ENCODE data around the gene BAD.

The BAD gene

DNA sequence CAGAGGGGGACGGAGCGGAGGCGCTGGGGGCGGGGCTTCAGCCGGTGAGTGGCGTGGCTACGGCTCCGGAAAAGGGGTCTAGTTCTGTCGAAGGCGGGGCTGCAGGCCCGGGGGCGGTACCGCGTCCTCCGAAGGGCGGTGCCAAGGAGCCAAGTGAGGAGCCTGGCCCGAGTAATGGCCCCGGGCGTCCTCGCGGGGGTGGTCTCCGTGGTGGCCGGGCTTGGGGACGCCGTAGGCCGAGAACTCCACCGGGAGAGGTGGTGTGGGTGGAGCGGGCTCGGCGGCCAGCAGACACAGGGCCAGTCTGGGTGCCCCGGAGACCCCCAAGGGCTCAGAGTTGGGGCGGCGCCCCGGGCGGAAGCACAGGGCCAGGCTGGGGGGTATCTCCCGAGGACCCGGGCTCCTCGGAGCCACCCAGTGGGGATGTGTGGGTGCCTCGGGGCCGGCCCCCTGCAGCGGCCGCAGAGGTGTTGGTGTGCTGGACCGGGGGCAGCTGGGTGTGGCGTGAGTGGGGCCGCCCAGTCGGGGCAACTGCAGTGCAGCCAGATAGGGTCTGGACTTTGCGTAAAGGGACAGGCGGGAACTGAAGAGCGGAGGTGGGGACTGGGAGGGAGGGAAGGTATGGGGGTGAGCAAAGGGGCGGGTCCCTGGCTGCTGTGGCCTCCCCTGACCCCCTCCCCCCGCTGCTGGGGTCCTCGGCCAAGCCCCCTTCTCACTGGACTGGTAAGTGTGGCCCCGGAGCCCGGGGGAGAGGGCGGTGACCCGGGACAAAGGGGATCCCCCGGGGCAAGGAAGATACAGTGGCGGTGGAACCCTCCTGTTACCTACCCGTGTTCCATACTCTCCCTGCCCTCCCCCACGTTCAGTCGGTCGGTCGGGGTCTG, 42.7 kb downstream of the BAD start:
- DNase-seq = peak; percentile 17

DNA sequence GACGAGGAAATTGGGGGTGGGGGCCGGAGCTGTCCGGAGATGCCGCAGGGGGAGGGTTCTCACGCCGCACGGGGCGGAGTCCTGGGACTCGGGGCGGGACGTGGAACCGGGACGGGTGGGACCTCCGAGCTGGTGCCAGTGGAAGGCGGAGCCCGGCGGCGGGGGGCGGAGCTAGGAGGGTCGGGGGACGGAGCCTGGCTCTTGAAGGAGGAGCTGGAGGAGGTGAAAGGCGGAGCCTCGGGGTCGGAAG, 43.3 kb downstream of the BAD start:
- DNase-seq = peak; percentile 100

DNA sequence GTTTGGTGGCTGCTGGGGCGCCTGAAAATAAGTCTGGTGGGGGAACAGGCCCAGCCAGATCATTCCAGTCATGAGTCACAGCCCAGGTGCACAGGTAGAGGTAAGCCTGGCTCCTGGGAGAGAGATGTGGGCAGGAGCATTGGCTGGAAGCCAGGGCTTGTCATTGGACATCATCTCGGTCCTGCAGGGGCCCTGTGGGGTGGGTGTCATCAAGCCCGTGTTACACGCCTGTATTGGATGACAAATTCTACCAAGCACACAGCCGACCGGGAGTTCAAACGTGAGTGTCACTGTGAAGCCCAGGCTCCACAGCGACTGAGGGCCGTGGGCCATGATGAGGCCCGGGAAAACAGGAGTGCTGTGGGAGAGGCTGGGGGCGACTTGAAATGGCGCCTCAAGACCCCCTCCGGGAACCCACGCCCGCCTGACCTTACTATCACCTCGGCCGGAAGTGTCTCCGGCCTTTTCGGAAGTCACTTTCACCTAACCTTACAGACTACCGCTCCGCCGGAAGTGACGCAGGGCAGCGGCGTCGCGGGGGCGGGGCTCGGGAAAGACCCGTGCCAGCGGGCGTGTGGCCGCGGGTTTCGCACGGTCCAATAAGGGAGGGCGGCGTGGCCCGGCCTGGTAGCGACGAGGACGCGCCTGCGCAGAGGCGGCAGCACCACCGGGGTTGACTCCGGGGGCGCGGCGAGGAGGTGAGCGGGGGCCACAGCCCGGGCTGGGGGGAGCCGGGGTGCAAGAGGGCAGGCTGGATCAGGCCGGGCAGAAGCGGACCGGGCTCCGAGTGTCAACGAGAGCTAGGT, 43.8 kb downstream of the BAD start, which contains the start of gene FKBP2:
Gene FKBP2, plus strand, starts transcription at position 661 of the 806 bp plus-strand sequence. CDS start 1,293 bp downstream, outside the sequence.
- peak; percentile 98 for DNase-seq

DNA sequence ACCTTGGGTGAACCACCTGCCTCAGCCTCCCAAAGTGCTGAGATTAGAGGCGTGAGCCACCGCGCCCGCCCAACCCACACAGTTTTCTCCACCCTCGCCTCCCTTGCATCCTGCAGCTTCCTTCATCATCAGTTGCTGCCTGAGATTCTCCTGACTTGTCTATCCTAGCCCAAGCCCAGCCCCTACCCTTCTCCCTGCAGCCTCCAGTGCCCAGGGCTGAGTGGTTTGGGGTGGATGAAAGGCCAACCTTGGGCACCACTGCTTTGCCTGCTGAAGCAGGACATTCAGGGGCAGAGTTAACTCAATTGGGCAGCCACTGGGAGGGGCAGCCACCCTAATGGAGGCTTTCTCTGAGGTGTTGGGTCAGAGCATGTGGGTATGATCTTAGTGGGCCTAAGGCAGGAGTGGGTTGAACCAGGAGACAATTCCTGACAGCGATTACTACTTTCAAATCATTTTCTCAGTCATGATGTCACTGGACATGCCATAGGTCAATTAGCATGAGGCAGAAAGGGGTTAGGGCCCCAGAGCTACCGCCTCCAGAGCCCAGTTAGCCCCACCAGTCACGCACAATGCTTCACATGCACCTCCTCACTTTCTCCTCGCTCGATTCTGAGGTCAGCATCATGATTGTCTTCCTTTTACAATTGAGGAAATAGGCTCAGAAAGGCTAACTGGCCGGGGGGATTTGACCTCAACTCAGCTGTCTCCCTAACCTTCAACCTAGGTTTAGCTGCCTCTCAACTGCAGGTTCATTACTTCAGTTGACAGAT, 44.6 kb downstream of the BAD start:
- DNase-seq = no peak

DNA sequence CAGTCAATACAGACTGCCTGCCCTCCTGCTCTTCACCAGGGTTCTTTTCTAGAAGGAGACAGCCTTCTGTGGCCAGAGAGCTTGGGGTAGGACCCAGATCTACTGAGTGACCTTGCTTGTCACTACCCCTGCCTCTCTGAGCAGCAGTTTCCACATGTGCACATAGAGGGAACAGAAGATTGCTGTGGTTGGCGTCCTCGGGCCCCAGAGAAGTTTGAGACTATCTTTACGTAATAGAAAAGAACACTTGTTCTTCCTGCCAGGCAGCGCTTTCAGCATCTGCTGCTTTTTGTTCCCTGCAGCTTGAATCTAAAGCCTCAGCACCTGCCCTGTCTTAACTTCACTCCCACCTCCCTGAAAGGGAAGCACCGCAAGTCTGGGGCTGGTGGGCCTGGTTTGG, 45.5 kb downstream of the BAD start:
- no peak for DNase-seq

DNA sequence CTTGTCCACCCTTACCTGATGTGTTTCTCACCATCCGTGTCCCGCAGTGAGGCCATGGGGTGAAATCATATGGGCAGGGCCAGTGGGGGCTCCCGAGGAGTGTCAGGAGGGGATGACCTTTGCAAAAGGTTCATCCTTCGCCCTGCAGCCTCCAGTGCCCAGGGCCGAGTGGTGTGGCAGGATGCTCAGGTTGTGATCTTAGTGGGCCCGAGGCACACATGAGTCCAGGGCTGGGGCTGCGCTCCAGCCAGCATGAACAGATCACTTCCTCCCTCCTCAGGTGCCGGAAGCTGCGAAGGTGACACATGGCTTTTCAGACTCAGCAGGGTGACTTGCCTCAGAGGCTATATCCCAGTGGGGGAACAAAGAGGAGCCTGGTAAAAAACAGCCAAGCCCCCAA, 46.4 kb downstream of the BAD start:
- DNase-seq = no peak

DNA sequence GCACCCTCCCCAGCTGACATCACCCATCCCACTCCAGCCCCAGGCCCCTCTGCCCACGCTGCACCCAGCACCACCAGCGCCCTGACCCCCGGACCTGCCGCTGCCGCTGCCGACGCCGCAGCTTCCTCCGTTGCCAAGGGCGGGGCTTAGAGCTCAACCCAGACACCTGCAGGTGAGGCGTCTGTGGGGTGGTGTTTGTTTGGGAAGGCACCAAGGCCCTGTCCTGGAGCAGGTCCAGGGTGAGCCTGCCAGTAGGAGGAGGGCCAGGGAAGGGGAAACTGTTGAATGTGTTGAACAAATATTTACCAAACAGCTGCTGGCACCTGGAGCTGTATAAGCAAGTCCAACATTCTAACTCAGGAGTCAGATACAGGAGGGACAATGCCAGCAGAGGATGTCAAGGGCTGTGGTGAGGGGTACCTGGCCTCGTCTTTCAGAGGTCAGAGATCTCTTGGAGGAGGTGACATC, 46.9 kb downstream of the BAD start:
- DNase-seq = no peak

DNA sequence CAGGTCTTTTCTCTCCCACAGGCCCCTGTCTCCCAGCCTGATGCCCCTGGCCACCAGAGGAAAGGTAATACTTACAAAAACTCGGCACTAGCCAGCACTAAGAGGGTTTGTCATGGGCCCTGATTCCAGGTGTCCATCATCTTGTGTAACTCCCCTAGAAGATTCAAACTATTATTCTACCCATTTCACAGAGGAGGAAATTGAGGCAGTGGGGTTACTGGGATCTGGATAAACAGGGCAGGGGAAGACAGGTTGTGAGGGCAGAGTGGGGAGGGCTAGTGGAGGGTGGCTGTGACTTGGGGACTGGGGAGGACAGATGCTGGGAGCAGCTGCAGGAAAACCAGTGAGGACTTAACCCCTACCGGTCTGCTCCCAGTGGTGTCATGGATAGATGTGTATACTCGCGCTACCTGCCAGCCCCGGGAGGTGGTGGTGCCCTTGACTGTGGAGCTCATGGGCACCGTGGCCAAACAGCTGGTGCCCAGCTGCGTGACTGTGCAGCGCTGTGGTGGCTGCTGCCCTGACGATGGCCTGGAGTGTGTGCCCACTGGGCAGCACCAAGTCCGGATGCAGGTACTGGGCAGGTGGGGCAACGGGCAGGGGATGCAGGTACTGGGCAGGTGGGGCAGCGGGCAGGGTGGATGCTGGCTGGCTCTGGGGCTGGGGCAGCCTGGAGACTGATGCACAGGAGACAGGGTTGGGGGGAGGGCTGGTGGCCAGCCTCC, 48.9 kb downstream of the BAD start:
- no peak for DNase-seq

DNA sequence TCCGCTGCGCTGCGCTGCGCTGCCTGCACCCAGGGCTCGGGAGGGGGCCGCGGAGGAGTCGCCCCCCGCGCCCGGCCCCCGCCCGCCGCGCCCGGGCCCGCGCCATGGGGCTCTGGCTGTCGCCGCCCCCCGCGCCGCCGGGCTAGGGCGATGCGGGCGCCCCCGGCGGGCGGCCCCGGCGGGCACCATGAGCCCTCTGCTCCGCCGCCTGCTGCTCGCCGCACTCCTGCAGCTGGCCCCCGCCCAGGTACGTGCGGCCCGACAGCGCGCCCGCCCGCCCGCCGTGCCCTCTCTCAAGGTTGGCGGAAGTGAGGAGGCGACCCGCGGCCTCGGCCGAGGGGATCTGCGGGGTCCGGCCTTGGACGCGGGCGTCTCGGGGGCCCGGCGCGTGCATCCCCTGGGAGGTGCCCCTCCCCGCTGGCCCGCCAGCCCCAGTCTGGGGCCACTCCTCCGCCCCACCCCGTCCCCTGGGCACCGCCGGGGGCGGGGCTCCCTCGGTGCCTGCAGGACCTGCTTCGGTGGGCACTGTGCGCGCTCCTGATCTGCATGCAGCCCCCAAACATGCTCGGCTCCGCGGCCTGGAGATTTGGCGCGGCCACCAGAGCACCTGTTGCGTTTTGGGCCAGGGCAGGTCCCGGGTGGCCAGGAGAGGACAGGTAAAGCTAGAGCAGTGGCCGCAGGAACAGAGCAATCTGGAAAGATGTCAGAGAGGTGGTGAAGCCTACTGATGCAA, 49.7 kb downstream of the BAD start:
- DNase-seq = peak; percentile 56

DNA sequence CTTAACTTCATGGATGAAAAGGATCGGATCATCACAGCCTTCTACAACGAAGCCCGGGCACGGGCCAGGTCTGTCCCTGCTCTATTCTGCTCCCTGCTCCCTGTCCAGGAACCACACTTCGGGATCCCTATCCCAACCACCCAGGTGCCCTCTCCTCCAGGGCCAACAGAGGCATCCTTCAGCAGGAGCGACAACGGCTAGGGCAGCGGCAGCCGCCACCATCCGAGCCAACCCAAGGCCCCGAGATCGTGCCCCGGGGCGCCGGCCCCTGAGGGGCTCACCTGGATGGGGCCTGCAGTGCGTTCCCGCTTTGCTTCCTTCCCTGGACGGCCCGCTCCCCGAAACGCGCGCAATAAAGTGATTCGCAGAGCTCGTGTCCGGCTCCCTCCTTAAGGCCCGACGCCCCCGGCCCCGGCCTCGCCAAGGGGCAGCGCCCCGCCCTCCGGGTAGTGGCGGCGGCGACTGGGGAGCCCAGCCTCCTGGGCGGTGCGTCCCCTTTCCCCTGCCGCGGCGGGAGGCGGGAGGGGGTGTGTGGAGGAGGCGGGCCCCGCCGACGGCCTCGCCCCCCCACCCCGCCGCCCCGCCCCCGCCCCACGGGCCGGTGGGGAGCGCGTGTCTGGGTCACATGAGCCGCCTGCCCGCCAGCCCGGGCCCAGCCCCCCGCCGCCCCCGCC, 50.4 kb downstream of the BAD start, which contains the start of gene VEGFB:
Gene VEGFB, plus strand, starts transcription at position 672 of the 674 bp plus-strand sequence. CDS start 250 bp downstream, outside the sequence.
- peak; percentile 70 for DNase-seq

DNA sequence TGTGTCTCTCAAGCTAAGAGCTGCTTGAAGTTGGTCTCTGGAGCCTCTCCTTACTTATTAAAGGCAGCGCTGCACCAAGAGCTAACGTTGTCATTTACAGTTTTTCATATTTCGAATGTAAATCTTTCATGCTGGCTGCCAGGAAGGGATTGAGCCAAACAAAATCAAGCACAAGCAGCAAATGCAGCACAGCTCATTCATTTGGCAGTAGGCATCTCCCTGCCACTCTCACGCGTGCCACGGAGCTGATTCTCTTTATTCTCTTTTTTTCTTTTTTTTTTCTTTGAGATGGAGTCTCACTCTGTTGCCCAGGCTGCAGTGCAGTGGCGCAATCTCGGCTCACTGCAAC, 51.5 kb downstream of the BAD start:
- no peak for DNase-seq

DNA sequence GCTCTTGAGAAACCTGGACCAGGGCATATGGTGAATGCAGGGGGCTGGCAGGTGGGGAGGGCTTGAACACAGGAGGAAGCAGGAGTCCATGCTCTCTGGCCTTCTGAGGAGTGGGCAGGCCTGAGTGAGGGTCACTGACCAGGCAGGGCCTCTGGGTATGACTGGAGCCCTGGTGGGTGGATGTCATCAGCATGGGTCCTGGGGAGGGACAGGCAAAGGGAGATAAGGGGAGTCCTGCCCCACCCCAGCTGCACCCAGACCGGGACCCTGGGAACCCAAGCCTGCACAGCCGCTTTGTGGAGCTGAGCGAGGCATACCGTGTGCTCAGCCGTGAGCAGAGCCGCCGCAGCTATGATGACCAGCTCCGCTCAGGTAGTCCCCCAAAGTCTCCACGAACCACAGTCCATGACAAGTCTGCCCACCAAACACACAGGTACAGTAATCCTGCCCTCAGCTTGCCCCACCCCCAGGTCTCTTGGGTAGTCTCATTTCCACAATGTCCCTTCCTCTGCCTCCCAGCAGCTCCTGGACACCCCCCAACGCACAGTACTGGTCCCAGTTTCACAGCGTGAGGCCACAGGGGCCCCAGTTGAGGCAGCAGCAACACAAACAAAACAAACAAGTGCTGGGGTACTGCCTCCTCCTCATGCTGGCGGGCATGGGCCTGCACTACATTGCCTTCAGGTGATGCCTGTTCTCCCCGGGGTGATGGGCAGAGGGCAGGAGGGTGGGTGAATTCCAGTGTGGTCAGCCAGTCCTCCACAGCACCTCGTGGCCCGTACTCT, 52.1 kb downstream of the BAD start:
- no peak for DNase-seq

DNA sequence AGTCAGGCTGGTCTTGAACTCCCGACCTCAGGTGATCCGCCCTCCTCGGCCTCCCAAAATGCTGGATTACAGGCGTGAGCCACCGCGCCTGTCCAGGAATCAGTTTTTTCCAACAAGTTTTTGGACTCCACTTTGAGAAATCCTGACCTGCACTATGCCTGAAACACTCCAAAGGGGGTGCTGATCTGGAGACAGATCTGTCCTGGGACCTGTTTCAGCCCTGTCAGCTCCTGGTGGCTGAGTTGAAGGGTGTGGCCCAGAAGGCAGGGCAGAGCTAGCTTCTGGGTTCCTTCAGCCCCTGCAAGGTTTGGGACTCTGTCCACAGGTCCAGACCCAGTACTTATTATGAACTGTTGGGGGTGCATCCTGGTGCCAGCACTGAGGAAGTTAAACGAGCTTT, 52.9 kb downstream of the BAD start:
- no peak for DNase-seq

DNA sequence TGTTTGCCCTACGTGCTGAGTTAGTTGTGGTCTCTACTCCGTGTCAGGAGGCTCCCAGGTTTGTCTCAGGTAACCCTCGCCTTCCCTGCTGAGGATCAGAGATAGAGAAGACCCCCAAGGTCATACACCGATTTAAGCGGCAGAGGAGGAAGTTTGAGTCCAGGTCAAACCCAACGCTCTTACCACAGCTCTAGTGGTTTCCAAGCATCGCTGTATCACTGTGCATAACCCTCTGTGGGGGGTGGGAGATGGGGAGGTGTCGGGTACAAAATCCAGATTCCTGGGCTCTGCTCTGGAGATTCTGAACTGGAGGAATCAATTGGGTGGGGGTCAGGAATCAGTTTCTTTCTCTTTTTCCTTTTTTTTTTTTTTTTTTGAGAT, 53.5 kb downstream of the BAD start:
- DNase-seq = no peak

DNA sequence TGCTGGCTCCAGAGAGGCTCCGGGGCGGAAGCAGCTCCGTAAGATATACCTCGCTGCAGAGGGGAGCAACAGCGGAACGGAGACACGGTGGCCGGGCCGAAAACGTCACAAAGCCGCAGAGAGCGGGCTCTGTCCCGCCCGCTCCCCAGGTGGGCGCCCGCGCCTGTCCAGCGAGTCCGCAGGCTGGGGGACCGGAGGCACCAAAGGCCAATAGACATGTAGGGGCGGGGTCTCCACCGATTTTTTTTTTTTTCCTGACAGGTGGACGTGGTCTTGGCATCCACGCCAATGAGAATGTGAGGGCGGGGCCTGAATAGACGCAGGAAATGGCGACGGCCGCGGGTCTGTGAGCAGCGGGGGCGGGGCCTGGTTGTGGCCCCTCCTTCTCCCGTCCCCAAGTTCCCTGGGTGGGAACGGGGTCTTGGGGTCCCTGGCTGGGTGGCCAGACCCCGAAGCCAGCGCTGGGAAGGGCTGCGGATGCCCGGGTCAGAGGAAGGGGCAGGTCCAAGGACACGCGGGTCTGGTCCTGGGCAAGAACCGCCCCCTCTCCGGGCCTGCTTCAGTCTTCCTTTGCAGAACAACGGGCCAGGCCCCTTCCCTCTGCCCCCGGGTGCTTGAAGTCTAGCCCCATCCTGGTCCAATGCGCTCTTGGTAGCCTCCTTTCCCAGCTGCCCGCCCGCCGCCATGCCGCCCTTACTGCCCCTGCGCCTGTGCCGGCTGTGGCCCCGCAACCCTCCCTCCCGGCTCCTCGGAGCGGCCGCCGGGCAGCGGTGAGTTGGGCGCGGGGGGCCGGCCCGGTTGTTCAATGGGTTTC, 54.1 kb downstream of the BAD start, which contains the start of gene DNAJC4:
Gene DNAJC4, plus strand, starts transcription at position 378 of the 814 bp plus-strand sequence. Its CDS starts 307 bp downstream, at position 685.
- peak; percentile 90 for DNase-seq

DNA sequence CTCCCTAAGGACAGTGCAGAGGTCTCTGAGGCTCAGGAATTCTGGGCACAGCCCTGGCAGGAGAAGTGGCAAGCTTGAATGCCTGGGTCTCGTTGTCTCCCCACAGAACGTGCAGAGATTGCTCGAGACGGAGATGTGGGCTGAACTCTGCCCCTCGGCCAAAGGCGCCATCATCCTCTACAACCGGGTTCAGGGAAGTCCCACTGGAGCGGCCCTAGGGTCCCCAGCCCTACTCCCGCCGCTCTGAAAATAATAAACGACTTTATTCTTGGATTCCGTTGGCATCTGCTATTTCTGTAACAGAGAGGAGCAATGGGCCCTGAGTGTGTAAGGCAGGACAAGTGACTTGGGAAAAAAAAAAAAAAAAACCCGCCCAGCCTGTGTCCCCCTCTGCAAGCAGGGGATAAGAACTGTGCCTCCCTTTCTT, 54.7 kb downstream of the BAD start:
- no peak for DNase-seq

DNA sequence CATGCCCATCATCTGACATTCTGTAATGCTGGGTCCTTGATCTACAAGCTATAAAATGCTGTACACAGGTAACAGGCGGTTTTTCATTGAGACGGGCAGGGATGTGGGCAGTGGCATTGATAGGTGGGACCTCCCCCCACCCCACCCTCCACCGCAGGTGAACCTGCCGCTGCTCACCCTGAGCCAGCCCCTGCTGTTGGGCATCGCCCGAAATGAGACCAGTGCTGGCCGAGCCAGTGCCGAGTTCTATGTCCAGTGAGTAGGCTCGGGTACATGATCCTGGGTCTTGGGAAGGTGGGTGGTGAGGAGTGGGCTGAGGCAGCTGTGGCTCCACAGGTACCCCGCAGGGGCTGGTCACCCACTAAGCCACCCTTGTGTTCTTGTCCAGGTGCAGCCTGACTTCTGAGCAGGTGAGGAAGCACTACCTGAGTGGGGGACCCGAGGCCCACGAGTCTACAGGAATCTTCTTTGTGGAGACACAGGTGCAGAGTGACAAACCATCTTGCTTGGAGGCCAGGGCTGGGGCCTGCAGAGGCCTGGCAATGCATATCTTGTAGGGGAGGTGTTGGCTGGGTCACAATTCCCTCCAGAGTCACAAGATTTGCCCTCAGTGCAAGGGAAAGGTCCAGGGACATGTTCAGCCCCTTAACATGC, 55.2 kb downstream of the BAD start:
- no peak for DNase-seq

DNA sequence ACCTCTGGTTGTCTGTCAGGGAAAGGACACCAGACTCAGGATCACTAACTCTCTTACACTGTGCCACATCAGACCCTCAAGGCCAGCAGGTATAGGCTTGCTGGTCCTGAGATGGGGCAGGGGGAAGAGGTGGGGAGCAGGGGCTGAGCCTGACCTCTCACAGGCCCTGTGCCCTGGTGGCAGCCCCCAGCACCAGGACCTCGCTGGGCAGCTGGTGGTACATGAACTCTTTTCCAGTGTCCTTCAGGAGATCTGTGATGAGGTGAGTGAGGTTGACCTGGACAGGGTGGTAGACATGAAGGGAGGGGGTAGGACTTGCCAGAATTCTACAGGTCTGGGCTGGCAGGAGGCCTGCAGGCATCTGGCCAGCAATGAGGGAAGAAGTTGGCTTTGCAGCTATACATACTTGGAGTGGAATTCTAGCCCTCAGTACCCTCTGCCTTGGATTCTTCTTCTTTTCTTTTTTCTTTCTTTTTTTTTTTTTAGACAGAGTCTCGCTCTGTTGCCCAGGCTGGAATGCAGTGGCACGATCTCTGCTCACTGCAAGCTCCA, 57.0 kb downstream of the BAD start:
- no peak for DNase-seq

Data from activated naive CD4-positive, alpha-beta T cell treated with Interleukin-2 at 50 U/mL for 16 hours (primary cell).